Loucy (cell line): Measurements from ENCODE around the gene SPATA3.

Source experiments
- H2AFZ ChIP-seq: fragments of 200-600 bp; sonication (generic); 2 replicates; pipeline ENCODE4 v1.6.0; 2016; ENCODE audit warnings: antibody characterized with exemption, mild to moderate bottlenecking, low read length, moderate library complexity
- H3F3A ChIP-seq: fragments of 200-600 bp; 2 replicates; pipeline ENCODE4 v1.6.0; 2016; ENCODE audit warnings: antibody characterized with exemption, low read depth, mild to moderate bottlenecking
- H3K27me3 ChIP-seq: fragments of 200-600 bp; sonication (generic); 2 replicates; pipeline ENCODE4 v1.6.1; 2014; ENCODE audit warnings: low read length, mild to moderate bottlenecking; ENCODE audit not compliant: insufficient read depth, poor library complexity, severe bottlenecking
- H3K36me3 ChIP-seq: fragments of 200-600 bp; sonication (generic); 2 replicates; pipeline ENCODE4 v1.6.1; 2016; ENCODE audit warnings: low read length; ENCODE audit not compliant: insufficient read depth
- H3K4me1 ChIP-seq: fragments of 200-600 bp; sonication (generic); 2 replicates; pipeline ENCODE4 v1.5.1; 2014; ENCODE audit warnings: low read length, mild to moderate bottlenecking; ENCODE audit not compliant: insufficient read depth, poor library complexity, severe bottlenecking
- H3K4me2 ChIP-seq: fragments of 200-600 bp; sonication (generic); 2 replicates; pipeline ENCODE4 v1.6.0; 2014; ENCODE audit warnings: antibody characterized with exemption, low read length, low read depth, mild to moderate bottlenecking; ENCODE audit not compliant: poor library complexity, severe bottlenecking
- H3K4me3 ChIP-seq: fragments of 200-600 bp; sonication (generic); 2 replicates; pipeline ENCODE4 v1.5.1; 2014; ENCODE audit warnings: low read length, mild to moderate bottlenecking, mixed read lengths; ENCODE audit not compliant: poor library complexity, severe bottlenecking
- H3K79me2 ChIP-seq: fragments of 200-600 bp; sonication (generic); 2 replicates; pipeline ENCODE4 v1.6.1; 2014; ENCODE audit warnings: low read length; ENCODE audit not compliant: insufficient read depth
- H3K9ac ChIP-seq: fragments of 200-600 bp; sonication (generic); 2 replicates; pipeline ENCODE4 v1.6.0; 2014; ENCODE audit warnings: mild to moderate bottlenecking, low read depth, low read length, moderate library complexity; ENCODE audit not compliant: poor library complexity, severe bottlenecking
- H3K9me2 ChIP-seq: fragments of 200-600 bp; sonication (generic); replicated peaks from 2 replicates; pipeline ENCODE4 v1.6.1; 2016; ENCODE audit warnings: low read depth, low read length, mixed read lengths
- H3K9me3 ChIP-seq: fragments of 200-600 bp; sonication (generic); 2 replicates; pipeline ENCODE4 v1.6.1; 2014; ENCODE audit warnings: mild to moderate bottlenecking, antibody characterized with exemption, low read length, low read depth; ENCODE audit not compliant: insufficient read depth
- H4K20me1 ChIP-seq: fragments of 200-600 bp; sonication (generic); 2 replicates; pipeline ENCODE4 v1.6.0; 2014; ENCODE audit warnings: antibody characterized with exemption, low read length, mild to moderate bottlenecking; ENCODE audit not compliant: insufficient read depth, poor library complexity, severe bottlenecking
- EZH2phosphoT487 ChIP-seq: fragments of 200-600 bp; IDR thresholded peaks from 2 replicates; pipeline ENCODE4 v1.6.1; 2018; ENCODE audit warnings: antibody characterized with exemption, mild to moderate bottlenecking, moderate library complexity, borderline replicate concordance
- TF ChIP-seq, protein P1 (sequence below): fragments of 200-600 bp; sonication (generic); conservative IDR thresholded peaks from 2 replicates; pipeline ENCODE4 v1.5.1; 2014; ENCODE audit warnings: mild to moderate bottlenecking, antibody characterized with exemption, low read length

SPATA3 gene

DNA sequence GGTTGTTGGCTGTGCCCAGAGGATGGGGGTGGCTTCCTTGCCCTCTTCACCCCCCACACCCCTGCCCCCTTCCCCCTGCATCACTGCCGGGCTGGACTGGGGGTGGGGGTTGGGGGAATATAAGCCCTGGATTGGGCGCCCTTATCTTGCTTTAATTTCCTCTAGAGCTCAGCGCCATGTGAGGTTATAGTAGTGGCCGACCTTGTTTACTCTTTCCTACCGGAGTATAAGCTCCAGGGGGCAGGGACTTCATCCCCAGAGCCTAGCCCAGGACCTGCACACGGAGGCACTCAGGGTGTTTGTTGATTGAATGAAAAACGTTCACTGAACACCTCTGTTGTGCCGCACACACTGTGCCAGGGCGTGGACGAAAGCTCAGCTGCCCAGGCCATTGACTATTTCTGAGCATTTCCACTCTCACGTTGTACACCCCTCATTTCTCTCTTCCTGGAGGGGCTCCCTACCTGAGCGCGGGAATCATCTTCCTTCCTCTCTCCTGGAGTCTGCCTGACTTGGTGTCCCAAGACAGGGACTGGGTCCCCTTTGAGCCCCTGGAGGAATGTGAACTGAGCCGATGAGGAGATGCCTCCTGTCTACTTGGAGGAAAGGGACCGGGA lies 9.3 kb upstream of the SPATA3 start:
- Histone ChIP-seq H4K20me1 (no peaks in the 10 kb centered on the region), H3K36me3 (no peaks in the 10 kb centered on the region), H3K9me3 (no peaks in the 10 kb centered on the region), H3K9me2 (no peaks in the 10 kb centered on the region), H3K4me2 (peak overlapping the region; percentile 63), H3K79me2 (no peaks in the 10 kb centered on the region), H3K9ac (no peak overlapping the region), H3K27me3 (no peaks in the 10 kb centered on the region), H3K4me3 (no peak overlapping the region), H2AFZ (peak overlapping the region; percentile 92), H3K4me1 (peaks cover 7% of the 10 kb centered on the region), H3F3A (no peaks in the 10 kb centered on the region)
- no peak for TF ChIP-seq EZH2phosphoT487
- TF ChIP-seq, protein P1, sequence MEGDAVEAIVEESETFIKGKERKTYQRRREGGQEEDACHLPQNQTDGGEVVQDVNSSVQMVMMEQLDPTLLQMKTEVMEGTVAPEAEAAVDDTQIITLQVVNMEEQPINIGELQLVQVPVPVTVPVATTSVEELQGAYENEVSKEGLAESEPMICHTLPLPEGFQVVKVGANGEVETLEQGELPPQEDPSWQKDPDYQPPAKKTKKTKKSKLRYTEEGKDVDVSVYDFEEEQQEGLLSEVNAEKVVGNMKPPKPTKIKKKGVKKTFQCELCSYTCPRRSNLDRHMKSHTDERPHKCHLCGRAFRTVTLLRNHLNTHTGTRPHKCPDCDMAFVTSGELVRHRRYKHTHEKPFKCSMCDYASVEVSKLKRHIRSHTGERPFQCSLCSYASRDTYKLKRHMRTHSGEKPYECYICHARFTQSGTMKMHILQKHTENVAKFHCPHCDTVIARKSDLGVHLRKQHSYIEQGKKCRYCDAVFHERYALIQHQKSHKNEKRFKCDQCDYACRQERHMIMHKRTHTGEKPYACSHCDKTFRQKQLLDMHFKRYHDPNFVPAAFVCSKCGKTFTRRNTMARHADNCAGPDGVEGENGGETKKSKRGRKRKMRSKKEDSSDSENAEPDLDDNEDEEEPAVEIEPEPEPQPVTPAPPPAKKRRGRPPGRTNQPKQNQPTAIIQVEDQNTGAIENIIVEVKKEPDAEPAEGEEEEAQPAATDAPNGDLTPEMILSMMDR: no peak

DNA sequence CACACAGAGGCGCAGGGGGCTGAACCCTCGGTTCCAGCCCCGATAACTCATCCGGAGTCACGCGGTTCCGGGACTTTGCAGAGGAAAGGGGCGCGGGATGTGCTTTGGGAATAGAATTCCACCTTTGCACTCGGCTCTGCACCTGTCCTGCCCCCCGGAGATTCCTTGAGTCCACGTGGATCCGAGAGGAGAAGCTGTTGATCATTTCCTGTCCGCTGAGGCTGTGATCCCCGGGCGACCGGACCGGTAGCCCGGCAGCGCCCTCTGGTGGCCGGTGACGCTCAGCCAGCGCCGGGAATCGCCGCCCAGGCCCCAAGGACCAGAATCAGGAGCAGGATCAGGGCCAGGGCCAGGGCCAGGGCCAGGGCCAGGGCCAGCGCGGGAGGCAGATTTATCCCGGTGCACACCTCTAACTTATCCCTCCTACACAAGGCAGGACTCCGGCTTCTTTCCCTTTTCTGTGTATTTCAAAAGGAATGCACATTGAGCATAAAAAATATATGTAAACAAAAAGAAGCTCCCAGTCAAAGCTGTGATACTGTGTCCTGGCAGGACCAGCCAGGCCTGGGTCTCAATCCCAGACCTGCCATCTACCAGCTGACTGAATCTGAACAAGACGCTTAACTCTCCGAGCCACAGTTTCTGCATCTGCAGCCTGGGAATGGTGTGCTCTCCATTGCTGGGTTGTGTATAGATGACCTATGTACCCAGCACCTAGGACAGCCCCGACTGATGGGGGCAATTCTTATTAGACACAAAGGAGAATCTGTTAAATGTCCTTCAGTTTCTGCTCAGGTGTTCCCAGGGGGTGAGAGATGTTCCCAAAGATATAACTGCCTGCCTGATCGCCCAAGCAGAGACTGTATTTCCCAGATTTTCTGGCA lies 8.5 kb upstream of the SPATA3 start:
- Histone ChIP-seq H2AFZ (peak overlapping the region; percentile 92), H3K4me2 (peak overlapping the region; percentile 63), H3K27me3 (no peaks in the 10 kb centered on the region), H3K9me3 (no peaks in the 10 kb centered on the region), H4K20me1 (no peaks in the 10 kb centered on the region), H3K79me2 (no peaks in the 10 kb centered on the region), H3K9me2 (no peaks in the 10 kb centered on the region), H3K4me3 (no peak overlapping the region), H3F3A (no peaks in the 10 kb centered on the region), H3K4me1 (peaks cover 4% of the 10 kb centered on the region), H3K36me3 (no peaks in the 10 kb centered on the region), H3K9ac (no peak overlapping the region)
- TF ChIP-seq EZH2phosphoT487: no peak
- TF ChIP-seq, protein P1: peak; percentile 85

DNA sequence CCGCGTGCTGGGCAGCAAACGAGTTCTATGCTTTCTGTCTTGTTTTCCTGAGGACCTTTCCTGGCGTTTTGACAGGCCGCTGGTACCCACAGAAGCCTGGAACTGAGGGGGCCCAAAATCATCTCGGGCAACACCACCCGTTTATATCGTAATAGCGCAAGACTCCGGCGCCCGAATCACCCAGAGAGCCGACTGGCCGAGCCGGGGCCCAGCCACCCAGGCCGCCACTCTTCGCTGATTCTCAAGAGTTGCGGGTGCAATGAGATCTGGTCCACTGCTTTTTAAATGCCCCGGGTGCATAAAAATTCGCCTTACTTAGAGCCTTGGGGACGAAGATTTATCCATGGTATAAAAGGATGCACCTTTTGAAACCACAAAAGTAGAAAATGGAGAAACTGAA lies 6.2 kb upstream of the SPATA3 start:
- H4K20me1 ChIP-seq: no peaks in the 10 kb centered on the region
- H3K9me3 ChIP-seq: no peaks in the 10 kb centered on the region
- no peak overlapping the region for H3K4me3 ChIP-seq
- H3K36me3 ChIP-seq: no peaks in the 10 kb centered on the region
- TF ChIP-seq, protein P1: no peak
- no peak for TF ChIP-seq EZH2phosphoT487
- no peak overlapping the region for H2AFZ ChIP-seq
- no peaks in the 10 kb centered on the region for H3K27me3 ChIP-seq
- H3K9me2 ChIP-seq: no peaks in the 10 kb centered on the region
- no peaks in the 10 kb centered on the region for H3K79me2 ChIP-seq
- H3K9ac ChIP-seq: no peak overlapping the region
- no peaks in the 10 kb centered on the region for H3F3A ChIP-seq
- H3K4me2 ChIP-seq: no peak overlapping the region
- H3K4me1 ChIP-seq: peaks cover 4% of the 10 kb centered on the region
